ENCODE results near the gene RIC8B. TPM values are rescaled to one million over a fixed set of nuclear protein-coding genes. Genes with fewer than 3 reads are reported as not detected.

RIC8B gene
- polyA plus RNA-seq, 2 of the 4 experiments (the other 2 are of a cell fraction), result 10.5 to 25.5 TPM

- no peak for FAIRE-seq
- ChIA-PET CTCF (interaction anchor here (2.1 kb wide), 1 partner anchor 71 kb away, joined by 8 read pairs; no protein-coding TSS in a partner anchor), POLR2A (interaction anchor here (0.6 kb wide), 1 partner anchor 128 kb away, joined by 6 read pairs; no protein-coding TSS in a partner anchor)
Observed at GRCh38 chr12:106771425-106771824, 3.1 kb upstream of the RIC8B start.

GRCh38 chr12:106773286-106774004 is 1.0 kb upstream of the RIC8B start:
- TF ChIP-seq PHF8 (IDR thresholded peaks at IDR 0.05; ENCODE audit: borderline replicate concordance, low read depth) (peak; percentile 30; the same call in 1 of the 2 replicates), CHD2 (IDR thresholded peaks at IDR 0.05; ENCODE audit: low read length, partially characterized antibody) (peak; percentile 13), RCOR1 (IDR thresholded peaks at IDR 0.05; ENCODE audit: low read depth, low read length) (no peak), CHD4 (IDR thresholded peaks at IDR 0.05; ENCODE audit: borderline replicate concordance) (peak; percentile 57), RARB (CRISPR knock-in tag; IDR thresholded peaks at IDR 0.05) (0 out of 2 replicates have a peak, but pooled peaks have one; percentile 62), KDM1A (IDR thresholded peaks at IDR 0.05; ENCODE audit: low read depth) (peak; percentile 69), POLR2A (IDR thresholded peaks at IDR 0.05; ENCODE audit: low read length) (no peak)
- peak overlapping the region; percentile 95 for H3K27ac ChIP-seq
- CTCF ChIA-PET, result interaction anchor here (1.2 to 1.3 kb wide), 2 partner anchors 39 to 68 kb away, joined by 3 to 5 read pairs; no protein-coding TSS in a partner anchor
- FAIRE-seq (no peak), DNase-seq (ENCODE audit: low read depth in 1 of 2, low spot score in 1 of 2) (peak in 1 of 2 experiments; percentile 22), ATAC-seq (no peak)
- 31% methylated on average over 25 of the region's 25 CpGs for WGBS (ENCODE audit: missing lambda C conversion rate)
- H3K4me2 ChIP-seq, result peak overlapping the region; percentile 67
- POLR2A ChIA-PET, result no interaction called here
- peaks cover 62% of the 10 kb centered on the region for H3K4me1 ChIP-seq
- H3K4me3 ChIP-seq, result peak overlapping the region; percentile 94
- no peaks in the 10 kb centered on the region for H3K9me3 ChIP-seq

More at GRCh38 chr12:106771425-106771824, 3.1 kb upstream of the RIC8B start:
- no peak for ATAC-seq
- Histone ChIP-seq H3K4me3 (no peak overlapping the region), H3K4me2 (peak overlapping the region; percentile 31; the same call in 1 of the 3 replicates), H3K9me3 (no peaks in the 10 kb centered on the region), H3K27ac (peak overlapping the region; percentile 41 to 60), H3K4me1 (peaks cover 62% of the 10 kb centered on the region)
- DNase-seq (ENCODE audit: low read depth in 1 of 2, low spot score in 1 of 2), result peak in 1 of 2 experiments; percentile 20
- TF ChIP-seq FOSL2 (IDR thresholded peaks at IDR 0.05) (no peak), FOSL2 (CRISPR knock-in tag; IDR thresholded peaks at IDR 0.05) (no peak), PBX3 (IDR thresholded peaks at IDR 0.05) (no peak), CEBPB (IDR thresholded peaks at IDR 0.05) (no peak), RARB (CRISPR knock-in tag; IDR thresholded peaks at IDR 0.05) (no peak), JUN (IDR thresholded peaks at IDR 0.05) (no peak), GATA3 (IDR thresholded peaks at IDR 0.05; ENCODE audit: borderline replicate concordance) (no peak), ZC3H11A (IDR thresholded peaks at IDR 0.05) (no peak), REST (IDR thresholded peaks at IDR 0.05) (no peak), USF2 (IDR thresholded peaks at IDR 0.05) (no peak), SREBF2 (IDR thresholded peaks at IDR 0.05) (no peak), ZSCAN20 (CRISPR knock-in tag; IDR thresholded peaks at IDR 0.05) (no peak), POLR2A (IDR thresholded peaks at IDR 0.05; ENCODE audit: low read length) (no peak), CBX8 (IDR thresholded peaks at IDR 0.05) (no peak), NR3C1 (IDR thresholded peaks at IDR 0.05) (no peak), SMC3 (IDR thresholded peaks at IDR 0.05) (no peak)
